M059J (cell line): ENCODE data around the gene TMEM88. TPM values are rescaled to one million over a fixed set of nuclear protein-coding genes. Genes with fewer than 3 reads are reported as not detected.

Experiments
- DNase-seq: peaks from one replicate; pipeline ENCODE4 v3.0.0-alpha.2; 2012; ENCODE audit warnings: low read depth
- total RNA-seq: library from RNA; depleted of rRNA; stranded (reverse); fragments of >200 nt; shearing (Covaris generic); gene quantifications from 2 replicates; pipeline ENCODE4 v1.2.3, GENCODE V29; 2014

TMEM88 gene
- total RNA-seq, 1 experiment from 2014 or later: 0.49 TPM

- DNase-seq: peak; percentile 84
These were observed 11.2 kb upstream of the TMEM88 start for GRCh38 chr17:7843536-7844291.

DNA sequence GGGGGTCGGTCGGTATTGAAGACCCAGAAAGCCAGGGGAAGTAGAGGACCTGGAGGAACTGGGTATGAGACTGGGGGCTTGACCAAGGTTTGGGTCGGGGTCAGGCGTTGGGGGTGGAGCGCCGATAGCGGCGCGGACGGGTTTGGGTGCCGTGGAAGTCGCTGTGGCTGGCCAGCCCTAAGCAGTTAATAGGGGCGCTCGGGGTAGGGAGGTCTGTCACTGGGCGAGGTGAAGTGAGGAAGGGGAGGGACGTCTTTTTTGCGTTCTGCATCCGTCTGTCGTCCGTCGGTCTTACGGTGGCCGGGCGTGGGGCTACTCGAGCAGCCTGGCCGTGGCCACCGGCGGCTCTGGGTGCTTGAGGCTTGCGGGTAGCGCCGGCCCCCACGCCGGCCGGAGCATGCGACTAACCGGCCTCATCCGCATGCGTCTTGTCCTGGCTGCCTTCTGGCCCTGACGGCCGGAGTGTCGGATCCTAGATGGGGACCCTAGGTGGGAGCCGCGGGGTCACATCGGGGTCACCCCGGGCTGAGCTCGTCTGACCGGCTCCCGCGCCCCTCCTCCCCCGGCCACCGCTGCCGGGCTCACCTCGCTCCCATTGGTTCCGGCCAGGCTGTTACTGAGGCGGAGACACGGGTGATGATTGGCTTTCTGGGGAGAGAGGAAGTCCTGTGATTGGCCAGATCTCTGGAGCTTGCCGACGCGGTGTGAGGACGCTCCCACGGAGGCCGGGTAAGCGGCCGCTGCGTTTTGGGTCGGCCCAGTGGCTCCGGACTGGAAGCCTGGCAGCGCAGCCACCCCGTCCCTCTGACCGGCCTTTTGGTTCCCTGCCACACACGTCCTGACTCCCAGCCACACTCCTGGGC lies 10.3 kb upstream of the TMEM88 start:
- peak; percentile 95 for DNase-seq

DNA sequence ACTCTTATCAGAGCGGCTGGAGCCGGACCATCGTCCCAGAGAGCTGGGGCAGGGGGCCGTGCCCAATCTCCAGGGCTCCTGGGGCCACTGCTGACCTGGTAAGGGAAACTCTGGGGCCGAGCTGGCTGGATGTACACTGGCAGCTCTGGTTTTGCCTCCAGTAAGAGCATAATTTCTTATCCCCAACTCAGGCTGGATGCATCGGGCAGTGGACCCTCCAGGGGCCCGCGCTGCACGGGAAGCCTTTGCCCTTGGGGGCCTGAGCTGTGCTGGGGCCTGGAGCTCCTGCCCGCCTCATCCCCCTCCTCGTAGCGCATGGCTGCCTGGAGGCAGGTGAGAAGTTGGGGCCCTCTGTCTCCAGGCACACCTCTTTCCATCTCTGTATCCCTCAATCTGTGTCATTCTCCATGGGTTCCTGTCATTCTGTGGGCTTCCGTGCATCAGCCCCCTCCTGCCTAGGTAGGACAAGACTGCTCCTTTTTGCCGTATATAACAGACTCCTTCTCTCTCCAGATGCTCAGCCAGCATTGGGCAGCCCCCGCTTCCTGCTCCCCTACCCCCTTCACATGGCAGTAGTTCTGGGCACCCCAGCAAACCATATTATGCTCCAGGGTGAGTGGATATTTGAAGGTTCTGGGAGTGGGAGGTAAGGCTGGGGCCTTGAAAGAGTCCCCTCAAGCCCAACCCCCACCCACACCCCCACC lies 9.4 kb upstream of the TMEM88 start:
- DNase-seq: no peak

GRCh38 chr17:7846063-7846735 lies 8.7 kb upstream of the TMEM88 start:
- DNase-seq: no peak

DNA sequence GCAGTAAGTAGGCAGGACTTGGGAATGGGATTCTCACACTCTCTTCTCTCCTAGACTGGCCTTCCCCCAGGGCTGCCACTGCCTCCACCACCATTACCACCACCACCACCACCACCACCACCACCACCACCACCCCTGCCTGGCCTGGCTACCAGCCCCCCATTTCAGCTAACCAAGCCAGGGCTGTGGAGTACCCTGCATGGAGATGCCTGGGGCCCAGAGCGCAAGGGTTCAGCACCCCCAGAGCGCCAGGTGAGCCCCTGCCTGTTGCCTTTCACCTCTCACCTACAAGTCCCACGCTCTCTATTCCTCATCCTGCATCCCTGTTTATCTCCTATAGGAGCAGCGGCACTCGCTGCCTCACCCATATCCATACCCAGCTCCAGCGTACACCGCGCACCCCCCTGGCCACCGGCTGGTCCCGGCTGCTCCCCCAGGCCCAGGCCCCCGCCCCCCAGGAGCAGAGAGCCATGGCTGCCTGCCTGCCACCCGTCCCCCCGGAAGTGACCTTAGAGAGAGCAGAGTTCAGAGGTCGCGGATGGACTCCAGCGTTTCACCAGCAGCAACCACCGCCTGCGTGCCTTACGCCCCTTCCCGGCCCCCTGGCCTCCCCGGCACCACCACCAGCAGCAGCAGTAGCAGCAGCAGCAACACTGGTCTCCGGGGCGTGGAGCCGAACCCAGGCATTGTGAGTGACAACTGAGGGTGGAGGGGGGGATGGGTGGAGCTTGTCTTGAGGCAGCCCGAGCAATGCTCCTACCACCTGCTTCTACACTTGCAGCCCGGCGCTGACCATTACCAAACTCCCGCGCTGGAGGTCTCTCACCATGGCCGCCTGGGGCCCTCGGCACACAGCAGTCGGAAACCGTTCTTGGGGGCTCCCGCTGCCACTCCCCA lies 7.9 kb upstream of the TMEM88 start:
- DNase-seq: no peak

GRCh38 chr17:7848131-7848579 lies 6.7 kb upstream of the TMEM88 start:
- DNase-seq: no peak

- DNase-seq: no peak
These were observed 6.1 kb upstream of the TMEM88 start for GRCh38 chr17:7848739-7849129.

- DNase-seq: no peak
These were observed 5.6 kb upstream of the TMEM88 start for GRCh38 chr17:7849130-7849750.

- no peak for DNase-seq
These were observed 4.9 kb upstream of the TMEM88 start for GRCh38 chr17:7849751-7850504.

DNA sequence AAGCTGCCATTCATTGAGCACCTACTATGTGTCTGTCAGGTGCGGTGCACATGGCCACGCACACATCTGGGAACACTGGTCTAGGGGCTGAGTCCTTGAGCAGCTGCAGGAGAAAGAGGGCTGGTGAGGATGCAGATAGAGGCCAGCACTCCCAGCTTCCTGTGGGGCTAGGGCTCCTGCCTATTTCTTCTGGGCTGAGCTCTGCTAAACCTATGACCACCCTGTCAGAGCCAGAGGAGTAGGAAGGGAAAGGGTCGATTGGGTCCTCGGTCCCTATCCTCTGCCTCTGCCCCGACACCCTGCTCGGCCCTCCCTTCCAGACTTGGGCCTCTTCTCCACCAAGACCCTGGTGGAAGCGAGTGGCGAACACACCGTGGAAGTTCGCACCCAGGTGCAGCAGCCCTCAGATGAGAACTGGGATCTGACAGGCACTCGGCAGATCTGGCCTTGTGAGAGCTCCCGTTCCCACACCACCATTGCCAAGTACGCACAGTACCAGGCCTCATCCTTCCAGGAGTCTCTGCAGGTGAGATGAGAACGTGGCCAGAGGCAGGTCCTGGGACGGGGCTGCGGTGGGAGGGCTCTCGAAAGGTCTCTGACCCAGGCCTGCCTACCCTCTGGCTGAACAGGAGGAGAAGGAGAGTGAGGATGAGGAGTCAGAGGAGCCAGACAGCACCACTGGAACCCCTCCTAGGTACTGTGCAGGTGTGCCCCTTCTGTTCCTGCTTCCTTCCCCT lies 4.0 kb upstream of the TMEM88 start:
- no peak for DNase-seq

GRCh38 chr17:7851438-7852261 lies 3.2 kb upstream of the TMEM88 start:
- no peak for DNase-seq

GRCh38 chr17:7852262-7852670 lies 2.6 kb upstream of the TMEM88 start:
- DNase-seq: no peak

GRCh38 chr17:7852919-7853690 lies 1.8 kb upstream of the TMEM88 start:
- no peak for DNase-seq

- no peak for DNase-seq
These were observed 1.2 kb upstream of the TMEM88 start for GRCh38 chr17:7853691-7854038.

GRCh38 chr17:7854078-7854777 lies 638 bp upstream of the TMEM88 start:
- DNase-seq: no peak

GRCh38 chr17:7855660-7856010 lies 769 bp downstream of the TMEM88 start:
- DNase-seq: no peak
